Keratinocyte (primary cell): ENCODE results near the gene DIP2C. TPM values are rescaled to one million over a fixed set of nuclear protein-coding genes. Genes with fewer than 3 reads are reported as not detected.
A peak's percentile ranks its signal among the peaks of the same experiment; 100 is the strongest.

Experiments used
- DNase-seq: peaks from one replicate; pipeline ENCODE4 v3.0.0-alpha.2; 2011; ENCODE audit warnings: low read depth, missing footprints, low spot score
- FAIRE-seq: peaks from 2 replicates; lab custom pipeline; 2011; peaks lifted over from hg19 to GRCh38; lab: Jason Lieb, UNC
- H2AFZ ChIP-seq: 2 replicates; pipeline ENCODE4 v1.6.0; 2012; ENCODE audit warnings: low read length, control low read depth, inconsistent platforms; ENCODE audit not compliant: control insufficient read depth
- H3K27ac ChIP-seq: 2 replicates; pipeline ENCODE4 v1.5.1; 2011; ENCODE audit warnings: low read length; ENCODE audit not compliant: control insufficient read depth, insufficient read depth
- H3K27me3 ChIP-seq: 3 replicates; pipeline ENCODE4 v1.6.0; 2011; ENCODE audit warnings: low read length; ENCODE audit not compliant: control insufficient read depth, insufficient read depth; ENCODE audit errors: extremely low read depth
- H3K36me3 ChIP-seq, 2 experiments: 2 replicates in 1 of 2; 3 replicates in 1 of 2; pipeline ENCODE4 v1.5.1; 2011; ENCODE audit warnings: low read length in 2 of 2, mild to moderate bottlenecking in 1 of 2; ENCODE audit not compliant: control insufficient read depth in 2 of 2, insufficient read depth in 2 of 2; ENCODE audit errors: extremely low read depth in 1 of 2
- H3K4me1 ChIP-seq: 3 replicates; pipeline ENCODE4 v1.5.1; 2011; ENCODE audit warnings: low read length; ENCODE audit not compliant: control insufficient read depth, insufficient read depth; ENCODE audit errors: extremely low read depth
- H3K4me2 ChIP-seq: 3 replicates; pipeline ENCODE4 v1.6.0; 2011; ENCODE audit warnings: low read depth, low read length; ENCODE audit not compliant: control insufficient read depth, insufficient read depth; ENCODE audit errors: extremely low read depth
- H3K4me3 ChIP-seq, 3 experiments: fragments of 200-600 bp in 1 of 3; sonication (generic) in 1 of 3; 2 replicates in 2 of 3; 3 replicates in 1 of 3; pipeline ENCODE4 v1.5.1; 2011 to 2016; ENCODE audit warnings: low read length in 3 of 3, mild to moderate bottlenecking in 3 of 3, control low read depth in 2 of 3, inconsistent platforms in 1 of 3, low read depth in 1 of 3, mixed read lengths in 1 of 3, mixed run types in 1 of 3, moderate library complexity in 1 of 3; ENCODE audit not compliant: control insufficient read depth in 2 of 3, insufficient read depth in 2 of 3; ENCODE audit errors: extremely low read depth in 1 of 3
- H3K79me2 ChIP-seq: 2 replicates; pipeline ENCODE4 v1.6.0; 2012; ENCODE audit warnings: low read length; ENCODE audit not compliant: control insufficient read depth, insufficient read depth
- H3K9ac ChIP-seq: 3 replicates; pipeline ENCODE4 v1.6.0; 2011; ENCODE audit warnings: low read length; ENCODE audit not compliant: control insufficient read depth, insufficient read depth; ENCODE audit errors: extremely low read depth
- H3K9me1 ChIP-seq: 3 replicates; pipeline ENCODE4 v1.6.0; 2011; ENCODE audit warnings: low read length; ENCODE audit not compliant: control insufficient read depth, insufficient read depth; ENCODE audit errors: extremely low read depth
- H3K9me3 ChIP-seq: 2 replicates; pipeline ENCODE4 v1.5.1; 2012; ENCODE audit warnings: low read depth, low read length; ENCODE audit not compliant: control insufficient read depth
- H4K20me1 ChIP-seq: 3 replicates; pipeline ENCODE4 v1.6.0; 2011; ENCODE audit warnings: low read length; ENCODE audit not compliant: control insufficient read depth, insufficient read depth; ENCODE audit errors: extremely low read depth
- EZH2 ChIP-seq: IDR thresholded peaks from one replicate; pipeline ENCODE4 v1.6.1; 2012; ENCODE audit warnings: inconsistent platforms, mild to moderate bottlenecking, low read length, moderate library complexity
- dilution Hi-C: fragments of 300-500 bp; cut with MboI; formaldehyde crosslinking; loops from one replicate; pipeline ENCODE4 v1.7.0; 2020; ENCODE audit warnings: low sequenced_read_pairs; ENCODE audit not compliant: extremely low pct_ligation_motif_present
- polyA plus RNA-seq, 5 experiments: library from polyadenylated mRNA; depleted of rRNA in 3 of 5; stranded (reverse) in 3 of 5; stranded (forward) in 1 of 5; unstranded in 1 of 5; fragments of >200 nt; gene quantifications; 1 replicate in 1 of 5; 2 replicates in 3 of 5; 3 replicates in 1 of 5; pipeline versions ENCODE4 v1.2.1 to v1.2.3, GENCODE V29; 2011 to 2012; ENCODE audit warnings: missing spikeins in 2 of 5, low read depth in 1 of 5, low replicate concordance in 1 of 5
- TF ChIP-seq, protein P1 (sequence below), 3 experiments: IDR thresholded peaks in 1 of 3; conservative IDR thresholded peaks in 1 of 3; optimal IDR thresholded peaks in 1 of 3; 2 replicates in 2 of 3; 3 replicates in 1 of 3; pipeline versions ENCODE3 to v1.5.1; 2011; ENCODE audit warnings: low read length in 3 of 3, mild to moderate bottlenecking in 3 of 3, moderate library complexity in 2 of 3, control low read depth in 1 of 3, inconsistent platforms in 1 of 3; ENCODE audit not compliant: insufficient read depth in 2 of 3; ENCODE audit errors: extremely low read depth in 1 of 3

Gene DIP2C
- polyA plus RNA-seq, 1 donor (not counting 4 experiments of a cell fraction or from before 2014, with no cell fraction given) = 1.3 TPM

- Histone ChIP-seq H3K36me3 (no peaks in the 10 kb centered on the region), H3K27me3 (no peaks in the 10 kb centered on the region), H3K4me2 (no peak overlapping the region), H2AFZ (no peak overlapping the region), H4K20me1 (peaks cover 3% of the 10 kb centered on the region), H3K9me3 (no peaks in the 10 kb centered on the region), H3K9me1 (no peaks in the 10 kb centered on the region), H3K79me2 (no peaks in the 10 kb centered on the region), H3K4me3 (no peak overlapping the region), H3K9ac (no peak overlapping the region), H3K4me1 (peaks cover 13% of the 10 kb centered on the region), H3K27ac (no peak overlapping the region)
- TF ChIP-seq, protein P1, sequence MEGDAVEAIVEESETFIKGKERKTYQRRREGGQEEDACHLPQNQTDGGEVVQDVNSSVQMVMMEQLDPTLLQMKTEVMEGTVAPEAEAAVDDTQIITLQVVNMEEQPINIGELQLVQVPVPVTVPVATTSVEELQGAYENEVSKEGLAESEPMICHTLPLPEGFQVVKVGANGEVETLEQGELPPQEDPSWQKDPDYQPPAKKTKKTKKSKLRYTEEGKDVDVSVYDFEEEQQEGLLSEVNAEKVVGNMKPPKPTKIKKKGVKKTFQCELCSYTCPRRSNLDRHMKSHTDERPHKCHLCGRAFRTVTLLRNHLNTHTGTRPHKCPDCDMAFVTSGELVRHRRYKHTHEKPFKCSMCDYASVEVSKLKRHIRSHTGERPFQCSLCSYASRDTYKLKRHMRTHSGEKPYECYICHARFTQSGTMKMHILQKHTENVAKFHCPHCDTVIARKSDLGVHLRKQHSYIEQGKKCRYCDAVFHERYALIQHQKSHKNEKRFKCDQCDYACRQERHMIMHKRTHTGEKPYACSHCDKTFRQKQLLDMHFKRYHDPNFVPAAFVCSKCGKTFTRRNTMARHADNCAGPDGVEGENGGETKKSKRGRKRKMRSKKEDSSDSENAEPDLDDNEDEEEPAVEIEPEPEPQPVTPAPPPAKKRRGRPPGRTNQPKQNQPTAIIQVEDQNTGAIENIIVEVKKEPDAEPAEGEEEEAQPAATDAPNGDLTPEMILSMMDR (optimal IDR thresholded peaks at IDR 0.05 in 1 of 3, IDR thresholded peaks at IDR 0.05 in 1 of 3, conservative IDR thresholded peaks at IDR 0.05 in 1 of 3; ENCODE audit: extremely low read depth in 1 of 3, insufficient read depth in 2 of 3, low read length in 3 of 3) = no peak
- TF ChIP-seq EZH2 = no peak
- dilution Hi-C loops = no loop called here
- FAIRE-seq = no peak
- no peak for DNase-seq
These were observed 167.9 kb downstream of the DIP2C start for GRCh38 chr10:521261-522250.

GRCh38 chr10:520402-520787 is 169.1 kb downstream of the DIP2C start:
- dilution Hi-C loops = no loop called here
- Histone ChIP-seq H2AFZ (no peak overlapping the region), H3K9ac (no peak overlapping the region), H4K20me1 (peaks cover 3% of the 10 kb centered on the region), H3K79me2 (no peaks in the 10 kb centered on the region), H3K27me3 (no peaks in the 10 kb centered on the region), H3K9me1 (no peaks in the 10 kb centered on the region), H3K36me3 (no peaks in the 10 kb centered on the region), H3K9me3 (no peaks in the 10 kb centered on the region), H3K4me2 (peak overlapping the region; percentile 38), H3K4me3 (no peak overlapping the region), H3K4me1 (peaks cover 13% of the 10 kb centered on the region), H3K27ac (no peak overlapping the region)
- FAIRE-seq (peak; percentile 97), DNase-seq (peak; percentile 11)
- no peak for TF ChIP-seq EZH2
- TF ChIP-seq, protein P1 (optimal IDR thresholded peaks at IDR 0.05 in 1 of 3, IDR thresholded peaks at IDR 0.05 in 1 of 3, conservative IDR thresholded peaks at IDR 0.05 in 1 of 3; ENCODE audit: extremely low read depth in 1 of 3, insufficient read depth in 2 of 3, low read length in 3 of 3) = no peak
